Measurements from ENCODE around the gene ATG4B. TPM values are rescaled to one million over a fixed set of nuclear protein-coding genes. Genes with fewer than 3 reads are reported as not detected.
A peak's percentile ranks its signal among the peaks of the same experiment; 100 is the strongest.

ATG4B gene
- total RNA-seq, 2 donors from 2014 or later: 47.8 to 53.0 TPM

DNA sequence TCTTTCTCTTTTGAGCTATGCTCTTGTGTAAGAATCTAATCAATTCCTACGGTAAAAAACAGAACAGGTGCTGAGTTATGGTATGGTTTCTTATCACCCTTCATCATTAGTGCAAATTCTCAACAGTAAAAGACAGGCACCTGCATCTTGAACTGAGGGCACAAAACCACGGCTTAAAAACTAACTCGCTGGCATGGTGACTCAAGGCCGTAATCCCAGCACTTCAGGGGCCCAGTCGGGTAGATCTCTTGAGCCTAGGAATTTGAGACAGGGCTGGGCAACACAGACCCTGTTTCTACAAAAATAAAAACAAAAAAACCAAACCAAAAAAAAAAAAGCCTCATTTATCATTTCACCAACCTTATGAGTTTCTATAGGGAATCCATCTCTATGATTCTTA, 33.8 kb upstream of the ATG4B start:
- H3K27ac ChIP-seq: no peak overlapping the region
- H3K36me3 ChIP-seq: peaks cover 54% of the 10 kb centered on the region
- no peak overlapping the region for H3K4me3 ChIP-seq
- H3K4me1 ChIP-seq: no peaks in the 10 kb centered on the region
- no peak for DNase-seq (ENCODE audit: low spot score)
- TF ChIP-seq, protein P1, sequence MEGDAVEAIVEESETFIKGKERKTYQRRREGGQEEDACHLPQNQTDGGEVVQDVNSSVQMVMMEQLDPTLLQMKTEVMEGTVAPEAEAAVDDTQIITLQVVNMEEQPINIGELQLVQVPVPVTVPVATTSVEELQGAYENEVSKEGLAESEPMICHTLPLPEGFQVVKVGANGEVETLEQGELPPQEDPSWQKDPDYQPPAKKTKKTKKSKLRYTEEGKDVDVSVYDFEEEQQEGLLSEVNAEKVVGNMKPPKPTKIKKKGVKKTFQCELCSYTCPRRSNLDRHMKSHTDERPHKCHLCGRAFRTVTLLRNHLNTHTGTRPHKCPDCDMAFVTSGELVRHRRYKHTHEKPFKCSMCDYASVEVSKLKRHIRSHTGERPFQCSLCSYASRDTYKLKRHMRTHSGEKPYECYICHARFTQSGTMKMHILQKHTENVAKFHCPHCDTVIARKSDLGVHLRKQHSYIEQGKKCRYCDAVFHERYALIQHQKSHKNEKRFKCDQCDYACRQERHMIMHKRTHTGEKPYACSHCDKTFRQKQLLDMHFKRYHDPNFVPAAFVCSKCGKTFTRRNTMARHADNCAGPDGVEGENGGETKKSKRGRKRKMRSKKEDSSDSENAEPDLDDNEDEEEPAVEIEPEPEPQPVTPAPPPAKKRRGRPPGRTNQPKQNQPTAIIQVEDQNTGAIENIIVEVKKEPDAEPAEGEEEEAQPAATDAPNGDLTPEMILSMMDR (IDR thresholded peaks at IDR 0.05): no peak
- H3K27me3 ChIP-seq: no peaks in the 10 kb centered on the region
- no peaks in the 10 kb centered on the region for H3K9me3 ChIP-seq

DNA sequence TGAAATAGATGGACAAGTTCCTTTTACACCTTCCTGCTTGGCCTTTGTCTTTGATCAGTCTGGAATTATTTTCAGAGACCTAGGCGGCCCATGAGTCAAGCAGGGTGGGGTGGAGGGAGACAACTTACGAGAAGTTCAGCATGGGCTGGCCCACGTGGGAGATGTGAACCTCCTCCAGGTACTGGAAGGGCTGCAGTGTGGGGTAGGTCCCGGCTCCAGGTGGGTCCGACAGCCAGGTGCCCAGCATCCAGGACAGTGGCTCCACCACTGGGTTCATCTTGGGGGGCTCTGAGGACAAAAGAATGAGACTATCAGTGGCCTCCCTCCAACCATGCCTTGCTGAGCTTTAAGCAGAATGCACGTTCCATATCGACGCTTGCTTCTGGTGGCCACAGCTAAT, 31.3 kb upstream of the ATG4B start:
- H3K36me3 ChIP-seq: peaks cover 35% of the 10 kb centered on the region
- H3K4me1 ChIP-seq: peaks cover 0 to 15% of the 10 kb centered on the region in 2 donors
- H3K4me3 ChIP-seq: no peak overlapping the region
- DNase-seq (ENCODE audit: low spot score): no peak
- H3K27ac ChIP-seq: no peak overlapping the region
- TF ChIP-seq, protein P1 (IDR thresholded peaks at IDR 0.05): no peak
- H3K27me3 ChIP-seq: no peaks in the 10 kb centered on the region
- H3K9me3 ChIP-seq: no peaks in the 10 kb centered on the region

DNA sequence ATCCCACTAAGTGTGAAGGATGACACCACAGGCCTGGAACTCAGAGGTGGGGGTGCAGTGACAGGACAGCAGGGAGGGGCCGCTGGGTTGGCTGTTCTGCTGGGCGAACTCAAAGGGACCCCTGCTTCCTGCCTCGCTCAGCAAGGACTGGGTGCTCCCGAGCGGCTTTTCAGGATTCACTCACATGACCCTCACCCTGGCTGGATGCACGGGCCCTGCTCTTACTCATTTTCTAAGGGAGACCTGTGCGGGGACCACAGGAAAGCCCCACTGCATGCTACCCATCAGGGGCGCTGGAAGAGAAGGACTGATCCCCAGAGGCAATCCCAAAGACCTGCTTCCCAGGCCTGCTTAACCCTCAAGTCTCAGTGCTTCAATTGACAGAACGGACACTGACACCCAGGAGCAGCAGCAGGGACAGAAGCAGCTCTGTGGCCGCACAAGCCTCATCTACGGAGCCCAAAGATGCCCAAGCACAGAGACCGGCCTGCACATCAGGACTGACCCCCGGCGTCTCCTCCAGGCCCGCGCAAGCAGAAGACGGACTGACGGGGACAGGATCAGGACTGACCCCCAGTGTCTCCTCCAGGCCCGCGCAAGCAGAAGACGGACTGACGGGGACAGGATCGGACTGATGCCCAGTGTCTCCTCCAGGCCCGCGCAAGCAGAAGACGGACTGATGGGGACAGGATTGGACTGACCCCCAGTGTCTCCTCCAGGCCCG, 30.2 kb upstream of the ATG4B start:
- TF ChIP-seq, protein P1 (IDR thresholded peaks at IDR 0.05): no peak
- Histone ChIP-seq H3K4me3 (no peak overlapping the region), H3K36me3 (peaks cover 24% of the 10 kb centered on the region), H3K4me1 (peaks cover 0 to 17% of the 10 kb centered on the region in 2 donors), H3K27ac (no peak overlapping the region), H3K9me3 (no peaks in the 10 kb centered on the region), H3K27me3 (no peaks in the 10 kb centered on the region)
- no peak for DNase-seq (ENCODE audit: low spot score)

DNA sequence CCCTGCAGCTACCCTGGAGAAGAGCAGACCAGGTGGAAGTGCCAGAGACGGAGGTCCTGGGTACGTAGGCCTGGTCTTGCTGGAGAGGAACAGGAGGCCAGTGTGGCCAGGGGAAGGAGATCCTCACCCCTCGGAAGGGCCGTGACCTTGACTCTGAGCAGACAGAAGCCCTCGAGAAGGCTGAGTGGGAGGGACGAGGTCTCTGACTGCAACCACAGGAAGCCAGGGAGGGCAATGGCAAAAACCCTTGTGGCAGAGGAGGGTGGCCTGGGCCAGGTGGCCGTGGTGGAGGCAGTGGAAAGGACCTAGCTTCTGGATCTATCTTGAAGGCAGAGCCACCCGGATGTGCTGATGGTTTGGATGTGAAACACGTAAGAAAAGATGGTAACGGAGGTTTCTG, 28.6 kb upstream of the ATG4B start:
- DNase-seq (ENCODE audit: low spot score): no peak
- TF ChIP-seq, protein P1 (IDR thresholded peaks at IDR 0.05): no peak
- no peaks in the 10 kb centered on the region for H3K27me3 ChIP-seq
- no peaks in the 10 kb centered on the region for H3K9me3 ChIP-seq
- peaks cover 17% of the 10 kb centered on the region for H3K36me3 ChIP-seq
- H3K4me3 ChIP-seq: no peak overlapping the region
- H3K27ac ChIP-seq: no peak overlapping the region
- H3K4me1 ChIP-seq: peaks cover 0 to 21% of the 10 kb centered on the region in 2 donors

DNA sequence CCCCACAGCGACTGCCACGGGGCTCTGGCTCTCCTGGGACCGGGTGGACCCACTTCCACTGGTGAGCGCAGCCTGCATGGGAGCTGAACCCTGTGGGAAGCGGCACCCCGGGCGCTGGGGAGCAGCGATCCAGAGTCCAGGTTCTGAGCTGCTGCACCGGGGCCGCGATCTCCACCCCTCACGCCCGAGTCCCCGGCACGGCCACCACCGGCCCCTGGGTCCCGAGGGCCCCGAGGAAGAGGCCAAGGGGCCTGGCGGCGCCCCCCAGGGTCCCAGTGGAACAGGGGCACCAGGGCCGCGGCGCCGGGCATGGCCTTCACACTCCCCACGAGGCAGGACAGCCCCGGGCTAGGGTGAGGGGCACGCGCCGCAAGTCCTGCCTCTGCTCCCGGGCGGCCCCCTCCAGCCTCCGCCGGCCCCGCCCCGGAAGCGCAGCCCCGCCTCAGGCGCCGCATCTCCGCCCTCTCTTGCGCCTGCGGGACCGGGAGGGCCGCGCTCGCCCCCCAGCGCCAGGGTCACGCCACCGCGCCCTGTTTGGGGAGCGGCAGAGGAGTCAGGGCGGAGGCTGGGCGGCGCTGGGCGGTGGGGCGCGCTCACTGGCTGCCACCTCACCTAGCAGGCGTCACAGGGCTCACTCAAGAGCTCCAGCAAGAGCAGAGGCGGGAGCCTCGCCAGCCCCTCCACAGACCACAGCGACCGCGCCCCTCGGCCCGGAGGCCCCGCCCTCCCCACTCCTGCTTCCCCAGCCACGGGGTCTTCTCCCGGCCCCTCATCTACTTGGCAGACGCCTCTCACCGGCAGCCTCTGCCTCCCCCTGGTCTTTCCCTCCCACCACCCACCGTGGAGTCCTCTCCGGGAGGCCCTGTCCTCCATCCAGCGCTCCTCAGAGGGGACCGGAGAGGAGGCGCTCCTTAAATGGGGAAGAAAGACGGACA, 27.4 kb upstream of the ATG4B start:
- TF ChIP-seq, protein P1 (IDR thresholded peaks at IDR 0.05): peak; percentile 57 to 83
- H3K4me3 ChIP-seq: peak overlapping the region; percentile 48 to 63
- no peaks in the 10 kb centered on the region for H3K27me3 ChIP-seq
- H3K27ac ChIP-seq: peak overlapping the region; percentile 78 to 81
- peak; percentile 79 for DNase-seq (ENCODE audit: low spot score)
- H3K4me1 ChIP-seq: peaks cover 0 to 21% of the 10 kb centered on the region in 2 donors
- no peaks in the 10 kb centered on the region for H3K9me3 ChIP-seq
- H3K36me3 ChIP-seq: peaks cover 11% of the 10 kb centered on the region
